Epithelial cell of prostate (primary cell): Measurements from ENCODE around the gene MYO9A.
"Not testable (repeated sequence)": the region's sequence is repeated elsewhere in the genome, so short reads cannot be mapped to it uniquely, and the experiment has no call there.

Source experiments
- DNase-seq: peaks from one replicate; pipeline ENCODE4 v3.0.0-alpha.2; 2011; ENCODE audit warnings: low read depth, low spot score
- H3K27ac ChIP-seq: fragments of 450-650 bp; 2 replicates; pipeline ENCODE4 v1.5.1; 2017; ENCODE audit warnings: mild to moderate bottlenecking

The MYO9A gene

GRCh38 chr15:71891026-71891425, 226.9 kb downstream of the MYO9A start:
- H3K27ac ChIP-seq, result no peak overlapping the region
- no peak for DNase-seq

GRCh38 chr15:71889947-71890346, 228.0 kb downstream of the MYO9A start:
- H3K27ac ChIP-seq, result no peak overlapping the region
- no peak for DNase-seq

- H3K27ac ChIP-seq, result no peak overlapping the region
- DNase-seq, result no peak
Measured at GRCh38 chr15:71889385-71889784, 228.6 kb downstream of the MYO9A start.

- DNase-seq, result no peak
- H3K27ac ChIP-seq, result no peak overlapping the region
Measured at GRCh38 chr15:71888797-71889196, 229.2 kb downstream of the MYO9A start.

GRCh38 chr15:71885390-71885789, 232.6 kb downstream of the MYO9A start:
- H3K27ac ChIP-seq, result no peak overlapping the region
- no peak for DNase-seq

GRCh38 chr15:71883447-71883846, 234.5 kb downstream of the MYO9A start:
- no peak for DNase-seq
- H3K27ac ChIP-seq, result no peak overlapping the region

- DNase-seq, result no peak
- H3K27ac ChIP-seq, result no peak overlapping the region
Measured at GRCh38 chr15:71880276-71880675, 237.7 kb downstream of the MYO9A start.

GRCh38 chr15:71874245-71874644, 243.7 kb downstream of the MYO9A start:
- no peak for DNase-seq
- no peak overlapping the region for H3K27ac ChIP-seq

- not testable (repeated sequence) for DNase-seq, H3K27ac ChIP-seq
Measured at GRCh38 chr15:71858232-71858631, 259.7 kb downstream of the MYO9A start.

GRCh38 chr15:71853543-71853942, 264.4 kb downstream of the MYO9A start:
- H3K27ac ChIP-seq, result no peak overlapping the region
- DNase-seq, result no peak

GRCh38 chr15:71844916-71845315, 273.0 kb downstream of the MYO9A start:
- no peak for DNase-seq

GRCh38 chr15:71841563-71841962, 276.4 kb downstream of the MYO9A start:
- no peak for DNase-seq
- H3K27ac ChIP-seq, result no peak overlapping the region

More at GRCh38 chr15:71844916-71845315, 273.0 kb downstream of the MYO9A start:
- no peak overlapping the region for H3K27ac ChIP-seq

GRCh38 chr15:71830981-71831380, 287.0 kb downstream of the MYO9A start:
- no peak overlapping the region for H3K27ac ChIP-seq
- DNase-seq, result no peak

GRCh38 chr15:71826196-71826595, 291.8 kb downstream of the MYO9A start:
- H3K27ac ChIP-seq, result no peak overlapping the region
- DNase-seq, result no peak

- DNase-seq, result no peak
- H3K27ac ChIP-seq, result no peak overlapping the region
Measured at GRCh38 chr15:71825021-71825730, 292.8 kb downstream of the MYO9A start.

- DNase-seq, result no peak
- H3K27ac ChIP-seq, result no peak overlapping the region
Measured at GRCh38 chr15:71823801-71824200, 294.1 kb downstream of the MYO9A start.

GRCh38 chr15:71822890-71823630, 294.9 kb downstream of the MYO9A start:
- no peak overlapping the region for H3K27ac ChIP-seq
- DNase-seq, result no peak

GRCh38 chr15:71821547-71822129, 296.3 kb downstream of the MYO9A start:
- no peak for DNase-seq
- H3K27ac ChIP-seq, result no peak overlapping the region

- no peak overlapping the region for H3K27ac ChIP-seq
- DNase-seq, result no peak
Measured at GRCh38 chr15:71820127-71820526, 297.8 kb downstream of the MYO9A start.

GRCh38 chr15:71817351-71817750, 300.6 kb downstream of the MYO9A start:
- no peak for DNase-seq
- H3K27ac ChIP-seq, result no peak overlapping the region

- DNase-seq, result no peak
- no peak overlapping the region for H3K27ac ChIP-seq
Measured at GRCh38 chr15:71815301-71815700, 302.6 kb downstream of the MYO9A start.
